ENCODE results near the gene CST7. TPM values are rescaled to one million over a fixed set of nuclear protein-coding genes. Genes with fewer than 3 reads are reported as not detected.

CST7 gene
- polyA plus RNA-seq, 1 of the 3 experiments (the other 2 are of a cell fraction) = 0.07 TPM

GRCh38 chr20:24992487-24993205, 43.6 kb downstream of the CST7 start, which contains the start of gene APMAP (continued):
- TF ChIP-seq REST (IDR thresholded peaks at IDR 0.05; ENCODE audit: low read depth, low read length) (no peak), ZBTB33 (IDR thresholded peaks at IDR 0.05; ENCODE audit: borderline replicate concordance, low read depth) (no peak), FOXM1 (IDR thresholded peaks at IDR 0.05; ENCODE audit: low read depth) (no peak), EP300 (IDR thresholded peaks at IDR 0.05; ENCODE audit: borderline replicate concordance in 1 of 2, low read depth in 1 of 2, low read length in 1 of 2) (no peak), CTCF (IDR thresholded peaks at IDR 0.05) (no peak), MXI1 (IDR thresholded peaks at IDR 0.05; ENCODE audit: low read depth, low read length) (peak; percentile 73), FOXJ3 (CRISPR knock-in tag; IDR thresholded peaks at IDR 0.05) (peak; percentile 55; the same call in 1 of the 2 replicates), PBX3 (IDR thresholded peaks at IDR 0.05) (no peak), EZH2phosphoT487 (IDR thresholded peaks at IDR 0.05; ENCODE audit: borderline replicate concordance, low read depth) (no peak), MEF2A (IDR thresholded peaks at IDR 0.05; ENCODE audit: borderline replicate concordance, low read depth) (no peak), USF1 (IDR thresholded peaks at IDR 0.05; ENCODE audit: borderline replicate concordance, low read depth) (peak; percentile 54; the same call in 1 of the 2 replicates), JUND (IDR thresholded peaks at IDR 0.05) (no peak), GABPA (IDR thresholded peaks at IDR 0.05; ENCODE audit: low read depth) (peak; percentile 92), RXRA (IDR thresholded peaks at IDR 0.05; ENCODE audit: borderline replicate concordance, low read depth) (no peak), POLR2AphosphoS5 (IDR thresholded peaks at IDR 0.05; ENCODE audit: low read depth, low read length) (peak; percentile 89), YY1 (IDR thresholded peaks at IDR 0.05; ENCODE audit: low read depth) (no peak)

Measured in SK-N-SH (cell line).